ENCODE data around the gene FCMR. TPM values are rescaled to one million over a fixed set of nuclear protein-coding genes. Genes with fewer than 3 reads are reported as not detected.

The FCMR gene
- polyA plus RNA-seq, 1 experiment, result 1.1 TPM

GRCh38 chr1:206955476-206956451, 34.0 kb upstream of the FCMR start:
- CTCF ChIA-PET, result interaction anchor here (2.4 kb wide), 1 partner anchor 20 kb away, joined by 5 read pairs; no protein-coding TSS in a partner anchor
- POLR2A ChIA-PET, result interaction anchor here (0.6 kb wide), 1 partner anchor 138 kb away, joined by 6 read pairs; no protein-coding TSS in a partner anchor
- H3K4me3 ChIP-seq (ENCODE audit: low read depth, low read length), result no peak overlapping the region
- no peak overlapping the region for H3K27ac ChIP-seq (ENCODE audit: low read depth, low read length)
- TF ChIP-seq, protein P1, sequence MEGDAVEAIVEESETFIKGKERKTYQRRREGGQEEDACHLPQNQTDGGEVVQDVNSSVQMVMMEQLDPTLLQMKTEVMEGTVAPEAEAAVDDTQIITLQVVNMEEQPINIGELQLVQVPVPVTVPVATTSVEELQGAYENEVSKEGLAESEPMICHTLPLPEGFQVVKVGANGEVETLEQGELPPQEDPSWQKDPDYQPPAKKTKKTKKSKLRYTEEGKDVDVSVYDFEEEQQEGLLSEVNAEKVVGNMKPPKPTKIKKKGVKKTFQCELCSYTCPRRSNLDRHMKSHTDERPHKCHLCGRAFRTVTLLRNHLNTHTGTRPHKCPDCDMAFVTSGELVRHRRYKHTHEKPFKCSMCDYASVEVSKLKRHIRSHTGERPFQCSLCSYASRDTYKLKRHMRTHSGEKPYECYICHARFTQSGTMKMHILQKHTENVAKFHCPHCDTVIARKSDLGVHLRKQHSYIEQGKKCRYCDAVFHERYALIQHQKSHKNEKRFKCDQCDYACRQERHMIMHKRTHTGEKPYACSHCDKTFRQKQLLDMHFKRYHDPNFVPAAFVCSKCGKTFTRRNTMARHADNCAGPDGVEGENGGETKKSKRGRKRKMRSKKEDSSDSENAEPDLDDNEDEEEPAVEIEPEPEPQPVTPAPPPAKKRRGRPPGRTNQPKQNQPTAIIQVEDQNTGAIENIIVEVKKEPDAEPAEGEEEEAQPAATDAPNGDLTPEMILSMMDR (IDR thresholded peaks at IDR 0.05; ENCODE audit: low read depth, low read length), result no peak
- H3K9me3 ChIP-seq (ENCODE audit: control insufficient read depth, insufficient read depth, low read length), result no peaks in the 10 kb centered on the region
- DNase-seq (ENCODE audit: low read depth, low spot score), result no peak
- H3K27me3 ChIP-seq (ENCODE audit: control insufficient read depth, insufficient read depth, low read length), result peaks cover 27% of the 10 kb centered on the region

GRCh38 chr1:206954459-206955342, 33.0 kb upstream of the FCMR start:
- Histone ChIP-seq H3K4me3 (ENCODE audit: low read depth, low read length) (no peak overlapping the region), H3K27me3 (ENCODE audit: control insufficient read depth, insufficient read depth, low read length) (peaks cover 24% of the 10 kb centered on the region), H3K27ac (ENCODE audit: low read depth, low read length) (no peak overlapping the region), H3K9me3 (ENCODE audit: control insufficient read depth, insufficient read depth, low read length) (no peaks in the 10 kb centered on the region; the same call in 1 of the 2 replicates)
- no peak for DNase-seq (ENCODE audit: low read depth, low spot score)
- TF ChIP-seq, protein P1 (IDR thresholded peaks at IDR 0.05; ENCODE audit: low read depth, low read length), result no peak
- POLR2A ChIA-PET, result no interaction called here
- CTCF ChIA-PET, result interaction anchor here (2.4 kb wide), 1 partner anchor 19 kb away, joined by 5 read pairs; no protein-coding TSS in a partner anchor

DNA sequence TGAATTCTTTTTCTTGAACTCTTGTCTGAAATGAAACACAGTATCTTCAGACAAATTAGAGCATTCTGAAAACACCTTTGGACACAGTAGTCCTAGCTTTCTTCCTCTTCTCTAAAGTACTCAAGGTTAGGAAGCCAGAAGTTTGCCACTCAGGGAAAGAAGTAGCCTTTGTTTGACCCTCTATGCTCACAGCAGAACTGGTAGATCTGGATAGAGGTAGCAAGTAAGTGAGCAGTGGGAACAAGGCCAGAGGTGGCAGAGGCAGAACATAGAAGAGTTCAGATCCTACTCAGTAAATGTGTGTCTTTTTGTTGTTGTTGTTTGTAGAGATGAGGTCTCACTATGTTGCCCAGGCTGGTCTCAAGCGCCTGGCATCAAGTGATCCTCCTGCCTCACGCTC, 31.9 kb upstream of the FCMR start:
- no peak for DNase-seq (ENCODE audit: low read depth, low spot score)
- Histone ChIP-seq H3K9me3 (ENCODE audit: control insufficient read depth, insufficient read depth, low read length) (no peaks in the 10 kb centered on the region; the same call in 1 of the 2 replicates), H3K27ac (ENCODE audit: low read depth, low read length) (no peak overlapping the region), H3K27me3 (ENCODE audit: control insufficient read depth, insufficient read depth, low read length) (peaks cover 26% of the 10 kb centered on the region), H3K4me3 (ENCODE audit: low read depth, low read length) (no peak overlapping the region)
- TF ChIP-seq, protein P1 (IDR thresholded peaks at IDR 0.05; ENCODE audit: low read depth, low read length), result no peak
- ChIA-PET CTCF (interaction anchor here (2.4 kb wide), 1 partner anchor 17 kb away, joined by 5 read pairs; no protein-coding TSS in a partner anchor), POLR2A (no interaction called here)

DNA sequence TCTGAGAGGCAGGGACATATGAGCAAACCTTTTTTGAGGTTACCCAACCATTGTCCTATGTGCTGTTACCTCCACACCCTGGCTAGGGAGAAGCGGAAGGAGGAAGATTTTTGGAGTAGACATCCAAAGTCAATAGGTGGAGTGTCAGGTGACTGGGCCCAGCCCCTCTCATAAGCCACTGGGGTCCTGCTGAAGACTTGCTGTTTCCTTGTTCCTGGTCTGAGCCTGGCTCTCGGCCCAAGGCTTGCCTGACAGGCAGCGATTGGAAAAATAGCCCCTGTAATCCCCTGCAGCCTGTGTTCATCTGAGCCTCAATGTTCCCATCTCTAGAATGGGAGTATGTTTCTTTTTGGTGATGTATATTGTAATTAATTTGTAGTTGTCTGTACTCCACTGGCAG, 31.4 kb upstream of the FCMR start:
- Histone ChIP-seq H3K27me3 (ENCODE audit: control insufficient read depth, insufficient read depth, low read length) (peaks cover 29% of the 10 kb centered on the region), H3K27ac (ENCODE audit: low read depth, low read length) (no peak overlapping the region), H3K4me3 (ENCODE audit: low read depth, low read length) (no peak overlapping the region), H3K9me3 (ENCODE audit: control insufficient read depth, insufficient read depth, low read length) (no peaks in the 10 kb centered on the region; the same call in 1 of the 2 replicates)
- no peak for DNase-seq (ENCODE audit: low read depth, low spot score)
- ChIA-PET CTCF (interaction anchor here (2.4 kb wide), 1 partner anchor 17 kb away, joined by 5 read pairs; no protein-coding TSS in a partner anchor), POLR2A (no interaction called here)
- TF ChIP-seq, protein P1 (IDR thresholded peaks at IDR 0.05; ENCODE audit: low read depth, low read length), result no peak

All from AG04450 (cell line).